Osteoblast (primary cell): Measurements from ENCODE around the gene GLI3. TPM values are rescaled to one million over a fixed set of nuclear protein-coding genes. Genes with fewer than 3 reads are reported as not detected.

Experiments
- DNase-seq: peaks from one replicate; pipeline ENCODE4 v3.0.0; 2011; ENCODE audit warnings: low spot score, mixed read lengths; ENCODE audit not compliant: insufficient read length; ENCODE audit errors: missing footprints
- H2AFZ ChIP-seq: 2 replicates; pipeline ENCODE4 v1.6.0; 2011; ENCODE audit warnings: mild to moderate bottlenecking, low read length
- H3K27ac ChIP-seq: 2 replicates; pipeline ENCODE4 v1.5.1; 2011; ENCODE audit warnings: mild to moderate bottlenecking, low read depth, low read length, moderate library complexity
- H3K27me3 ChIP-seq: 2 replicates; pipeline ENCODE4 v1.6.0; 2012; ENCODE audit warnings: mild to moderate bottlenecking, control low read depth, inconsistent platforms, low read length, moderate library complexity; ENCODE audit not compliant: insufficient read depth
- H3K36me3 ChIP-seq: 2 replicates; pipeline ENCODE4 v1.5.1; 2011; ENCODE audit warnings: mild to moderate bottlenecking, low read length, control low read depth, moderate library complexity; ENCODE audit not compliant: insufficient read depth
- H3K4me1 ChIP-seq: 2 replicates; pipeline ENCODE4 v1.5.1; 2011; ENCODE audit warnings: mild to moderate bottlenecking, low read length, control low read depth, moderate library complexity; ENCODE audit not compliant: insufficient read depth
- H3K4me2 ChIP-seq: 2 replicates; pipeline ENCODE4 v1.6.0; 2011; ENCODE audit warnings: mild to moderate bottlenecking, low read length; ENCODE audit not compliant: insufficient read depth
- H3K4me3 ChIP-seq: fragments of 200-600 bp; sonication (generic); 3 replicates; pipeline ENCODE4 v1.5.1; 2012; ENCODE audit warnings: mild to moderate bottlenecking, low read length, inconsistent platforms; ENCODE audit not compliant: insufficient read depth
- H3K79me2 ChIP-seq: 2 replicates; pipeline ENCODE4 v1.6.0; 2012; ENCODE audit warnings: mild to moderate bottlenecking, low read length, control low read depth, inconsistent platforms; ENCODE audit not compliant: insufficient read depth
- H3K9me3 ChIP-seq: 2 replicates; pipeline ENCODE4 v1.5.1; 2011; ENCODE audit warnings: low read depth, low read length, control low read depth
- H4K20me1 ChIP-seq: 2 replicates; pipeline ENCODE4 v1.6.0; 2012; ENCODE audit warnings: mild to moderate bottlenecking, low read length, control low read depth; ENCODE audit not compliant: insufficient read depth
- total RNA-seq: library from RNA; depleted of rRNA; stranded (reverse); fragments of >200 nt; gene quantifications from 2 replicates; pipeline ENCODE4 v1.2.3, GENCODE V29; 2012
- TF ChIP-seq, protein P1 (sequence below): IDR thresholded peaks from 2 replicates; pipeline ENCODE4 v1.5.1; 2011; ENCODE audit warnings: mild to moderate bottlenecking, low read depth, low read length, moderate library complexity; ENCODE audit errors: extremely low read depth

GLI3 gene
- total RNA-seq, 1 donor = 11.9 TPM

DNA sequence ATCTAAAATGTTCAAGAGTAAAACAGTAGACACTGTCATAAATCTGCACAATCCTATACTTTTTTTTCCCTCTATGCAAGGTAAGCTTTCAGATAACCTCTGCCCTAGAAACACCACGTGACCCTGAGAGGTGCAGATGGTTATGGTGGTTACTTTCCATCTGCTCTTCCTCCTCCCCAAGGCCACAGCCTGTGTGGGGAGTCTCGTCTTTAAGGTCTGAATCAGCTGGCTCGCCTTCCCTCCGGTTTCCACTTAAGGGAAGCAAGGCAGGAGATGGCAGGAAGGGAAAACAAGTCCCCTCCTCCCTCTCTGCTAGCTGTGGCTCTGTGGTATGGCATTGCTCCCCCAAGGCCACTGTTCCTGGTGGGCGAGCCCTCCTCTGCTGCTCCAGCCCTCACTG lies 181.8 kb downstream of the GLI3 start:
- H3K4me3 ChIP-seq = no peak overlapping the region
- no peaks in the 10 kb centered on the region for H3K36me3 ChIP-seq
- no peaks in the 10 kb centered on the region for H3K27me3 ChIP-seq
- no peaks in the 10 kb centered on the region for H3K79me2 ChIP-seq
- H3K9me3 ChIP-seq = no peaks in the 10 kb centered on the region
- TF ChIP-seq, protein P1, sequence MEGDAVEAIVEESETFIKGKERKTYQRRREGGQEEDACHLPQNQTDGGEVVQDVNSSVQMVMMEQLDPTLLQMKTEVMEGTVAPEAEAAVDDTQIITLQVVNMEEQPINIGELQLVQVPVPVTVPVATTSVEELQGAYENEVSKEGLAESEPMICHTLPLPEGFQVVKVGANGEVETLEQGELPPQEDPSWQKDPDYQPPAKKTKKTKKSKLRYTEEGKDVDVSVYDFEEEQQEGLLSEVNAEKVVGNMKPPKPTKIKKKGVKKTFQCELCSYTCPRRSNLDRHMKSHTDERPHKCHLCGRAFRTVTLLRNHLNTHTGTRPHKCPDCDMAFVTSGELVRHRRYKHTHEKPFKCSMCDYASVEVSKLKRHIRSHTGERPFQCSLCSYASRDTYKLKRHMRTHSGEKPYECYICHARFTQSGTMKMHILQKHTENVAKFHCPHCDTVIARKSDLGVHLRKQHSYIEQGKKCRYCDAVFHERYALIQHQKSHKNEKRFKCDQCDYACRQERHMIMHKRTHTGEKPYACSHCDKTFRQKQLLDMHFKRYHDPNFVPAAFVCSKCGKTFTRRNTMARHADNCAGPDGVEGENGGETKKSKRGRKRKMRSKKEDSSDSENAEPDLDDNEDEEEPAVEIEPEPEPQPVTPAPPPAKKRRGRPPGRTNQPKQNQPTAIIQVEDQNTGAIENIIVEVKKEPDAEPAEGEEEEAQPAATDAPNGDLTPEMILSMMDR = no peak
- no peak overlapping the region for H3K27ac ChIP-seq
- no peak overlapping the region for H3K4me2 ChIP-seq
- no peaks in the 10 kb centered on the region for H3K4me1 ChIP-seq
- peak; percentile 56 for DNase-seq
- H4K20me1 ChIP-seq = no peaks in the 10 kb centered on the region
- no peak overlapping the region for H2AFZ ChIP-seq

DNA sequence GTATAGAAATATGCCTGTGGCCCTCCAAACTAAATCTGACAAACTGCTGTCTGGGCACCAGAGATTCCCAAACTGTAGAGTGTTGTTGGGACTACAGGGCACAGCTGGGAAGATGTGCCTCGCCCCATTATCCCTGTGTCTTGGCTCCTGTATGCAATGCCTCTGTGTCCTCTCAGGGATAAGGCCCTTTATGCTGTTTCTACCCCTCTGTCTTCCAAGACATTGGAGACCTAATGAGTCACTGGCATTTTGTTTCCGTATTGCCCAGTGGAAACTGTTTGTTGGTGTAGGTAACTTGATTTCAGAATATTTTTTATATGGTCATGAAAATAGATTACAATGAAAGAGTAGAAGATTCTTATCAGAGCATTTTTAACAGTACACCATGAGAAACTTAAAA lies 183.2 kb downstream of the GLI3 start:
- Histone ChIP-seq H3K4me2 (no peak overlapping the region), H3K9me3 (no peaks in the 10 kb centered on the region), H3K36me3 (no peaks in the 10 kb centered on the region), H3K4me3 (no peak overlapping the region), H4K20me1 (no peaks in the 10 kb centered on the region), H3K27me3 (no peaks in the 10 kb centered on the region), H3K27ac (no peak overlapping the region), H2AFZ (no peak overlapping the region), H3K79me2 (no peaks in the 10 kb centered on the region), H3K4me1 (no peaks in the 10 kb centered on the region)
- DNase-seq = peak; percentile 67
- TF ChIP-seq, protein P1 = no peak

DNA sequence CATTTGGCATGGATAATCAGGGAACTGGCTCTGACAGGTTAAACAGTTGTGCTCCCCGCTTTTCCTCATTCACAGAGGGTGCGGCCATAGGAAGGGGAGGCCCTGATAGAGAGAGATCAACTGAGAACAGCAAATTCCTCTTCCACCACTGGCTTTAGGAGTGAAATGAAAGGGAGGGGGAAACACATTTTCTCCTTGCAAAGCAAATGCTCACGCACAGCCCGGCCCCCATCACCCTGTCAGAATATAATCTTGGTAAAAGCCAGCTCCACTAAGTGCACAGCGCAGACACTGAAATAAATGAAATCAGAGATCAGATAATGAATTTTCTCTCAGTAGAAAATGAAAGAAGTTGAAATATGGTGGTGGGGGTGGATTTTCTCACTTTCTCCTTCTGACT lies 187.2 kb downstream of the GLI3 start:
- peaks cover 4% of the 10 kb centered on the region for H3K36me3 ChIP-seq
- H3K27ac ChIP-seq = no peak overlapping the region
- no peak overlapping the region for H3K4me3 ChIP-seq
- no peaks in the 10 kb centered on the region for H3K79me2 ChIP-seq
- H3K4me1 ChIP-seq = no peaks in the 10 kb centered on the region
- H3K4me2 ChIP-seq = no peak overlapping the region
- no peak overlapping the region for H2AFZ ChIP-seq
- no peaks in the 10 kb centered on the region for H3K9me3 ChIP-seq
- no peaks in the 10 kb centered on the region for H3K27me3 ChIP-seq
- no peak for DNase-seq
- TF ChIP-seq, protein P1 = no peak
- no peaks in the 10 kb centered on the region for H4K20me1 ChIP-seq

DNA sequence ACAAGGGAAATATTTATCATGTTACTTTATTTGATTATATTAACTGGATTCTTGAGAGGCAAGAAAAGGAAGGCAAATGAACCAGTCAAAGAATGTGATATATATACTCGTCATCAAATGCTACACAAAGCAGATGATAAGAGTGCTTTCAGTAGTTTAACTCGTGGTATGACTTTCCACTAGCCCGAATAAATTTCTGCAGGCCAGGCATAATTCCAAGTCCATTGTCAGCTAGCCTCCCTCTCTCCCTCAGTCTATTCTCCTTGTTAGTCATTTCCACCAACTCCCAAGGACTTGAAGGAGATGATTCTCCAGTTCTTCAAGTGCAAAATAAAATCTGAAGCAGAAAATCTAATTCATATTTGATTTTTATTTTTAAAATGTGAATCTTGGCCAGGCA lies 190.5 kb downstream of the GLI3 start:
- Histone ChIP-seq H2AFZ (no peak overlapping the region), H3K4me2 (no peak overlapping the region), H4K20me1 (no peaks in the 10 kb centered on the region), H3K4me1 (no peaks in the 10 kb centered on the region), H3K27ac (no peak overlapping the region), H3K9me3 (no peaks in the 10 kb centered on the region), H3K36me3 (peaks cover 8% of the 10 kb centered on the region), H3K4me3 (no peak overlapping the region), H3K27me3 (no peaks in the 10 kb centered on the region), H3K79me2 (no peaks in the 10 kb centered on the region)
- peak; percentile 57 for DNase-seq
- TF ChIP-seq, protein P1 = no peak
